Urothelium cell line (cell line): ENCODE measurements around the gene MXD1.

Source experiments
- DNase-seq: peaks from one replicate; pipeline ENCODE4 v3.0.0; 2011; ENCODE audit warnings: low spot score, mixed read lengths
- FAIRE-seq: peaks from 2 replicates; lab custom pipeline; 2011; peaks lifted over from hg19 to GRCh38; lab: Jason Lieb, UNC

MXD1 gene

DNA sequence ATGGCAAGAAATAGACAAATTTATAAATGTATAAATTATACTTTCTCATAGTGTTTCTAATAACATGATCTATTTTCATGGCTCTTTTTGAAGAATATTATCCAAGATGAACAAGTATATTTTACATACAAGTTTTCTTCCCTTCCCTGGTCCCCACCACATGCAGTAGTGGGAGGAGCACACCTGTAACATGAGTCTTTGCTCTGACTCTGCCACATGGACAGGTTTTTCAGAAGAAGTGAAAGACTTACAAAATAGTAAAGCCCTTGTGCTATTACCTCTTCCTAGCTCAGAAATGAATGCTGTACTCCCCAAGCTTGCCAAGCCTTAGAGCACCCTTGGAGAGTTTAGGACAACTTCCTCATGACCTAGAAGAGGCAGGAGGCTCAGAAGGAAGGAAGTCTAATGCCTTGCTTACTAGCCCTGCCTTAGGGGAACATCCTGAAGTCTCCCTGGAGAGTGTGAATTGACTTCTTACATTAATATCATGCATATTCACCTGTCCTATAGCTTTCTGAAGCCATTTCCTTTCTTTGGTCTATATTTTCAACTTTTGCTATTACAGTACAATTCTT is 18.4 kb downstream of the MXD1 start:
- FAIRE-seq: no peak
- DNase-seq: no peak

DNA sequence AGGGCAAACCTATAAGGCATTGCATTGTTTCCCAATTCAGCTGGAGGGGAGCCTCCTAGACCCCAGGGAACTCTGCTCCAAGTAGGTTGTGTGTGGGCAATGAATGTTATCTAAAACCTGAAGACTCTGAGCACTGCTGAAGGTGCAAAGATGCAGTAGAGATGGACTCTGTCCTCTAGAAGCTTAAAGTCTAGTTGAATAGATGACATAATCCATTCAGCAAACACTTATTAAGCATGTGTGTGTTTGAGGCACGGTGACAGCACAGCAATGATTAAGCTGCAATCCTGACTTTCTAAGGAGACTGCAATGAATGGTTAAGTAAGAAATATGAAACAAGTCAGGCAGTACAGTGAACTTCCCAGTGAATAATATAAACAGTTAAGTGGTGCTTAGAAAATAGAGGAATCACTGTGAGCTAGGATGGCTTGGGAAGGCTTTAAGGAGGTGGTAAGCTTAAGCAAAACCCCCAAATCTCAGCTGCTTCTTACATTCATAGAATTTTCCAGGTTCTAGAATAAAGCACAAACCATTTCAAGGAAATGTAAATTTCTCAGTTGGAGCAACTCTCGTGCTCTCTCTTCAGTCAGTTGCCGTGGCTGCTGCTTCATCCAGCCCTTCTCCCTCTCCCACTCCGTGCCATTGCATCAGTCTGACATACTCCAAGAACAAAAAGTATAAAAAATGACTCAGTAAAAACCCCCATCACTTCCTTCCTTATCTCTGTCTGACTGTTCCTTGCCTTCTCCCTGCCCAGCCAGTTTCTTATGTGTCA is 19.1 kb downstream of the MXD1 start:
- peak; percentile 41 for DNase-seq
- FAIRE-seq: no peak

DNA sequence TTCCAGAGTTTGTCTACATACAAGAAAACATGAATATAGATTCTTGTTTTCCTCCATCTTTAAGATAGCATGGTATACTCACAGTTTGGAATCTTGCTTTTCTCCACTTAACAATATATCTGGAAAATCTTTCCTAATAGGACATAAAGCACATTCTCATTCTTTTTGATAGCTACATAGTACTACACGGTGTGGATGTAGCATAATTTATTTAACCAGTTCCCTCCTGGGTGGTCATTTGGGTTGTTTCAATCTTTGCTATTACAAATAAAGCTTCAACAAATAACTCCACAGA is 19.7 kb downstream of the MXD1 start:
- FAIRE-seq: no peak
- no peak for DNase-seq

- FAIRE-seq: no peak
- DNase-seq: no peak
Observed at GRCh38 chr2:69935011-69935410, 20.1 kb downstream of the MXD1 start.

DNA sequence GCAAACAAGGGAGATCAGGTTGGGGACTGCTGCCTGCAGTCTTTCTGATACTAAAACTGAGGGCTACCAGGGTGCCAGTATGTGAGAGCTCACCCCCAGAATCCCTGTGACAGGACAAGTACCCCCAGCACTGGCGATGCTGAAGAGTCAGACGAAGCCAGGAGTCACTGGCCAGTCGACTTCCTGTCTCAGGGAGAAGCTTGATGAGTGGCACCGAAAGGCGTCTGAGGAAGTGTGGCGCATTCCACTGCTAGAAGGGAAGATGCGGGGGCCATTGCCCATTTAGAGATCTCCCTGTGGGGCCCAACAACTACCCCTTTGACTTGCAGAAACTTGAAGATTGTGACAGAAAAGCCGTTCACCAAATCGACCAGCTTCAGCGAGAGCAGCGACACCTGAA is 22.0 kb downstream of the MXD1 start:
- DNase-seq (no peak), FAIRE-seq (no peak)

- no peak for FAIRE-seq
- no peak for DNase-seq
Observed at GRCh38 chr2:69937968-69938367, 23.1 kb downstream of the MXD1 start.

- FAIRE-seq (no peak), DNase-seq (no peak)
Observed at GRCh38 chr2:69939722-69940121, 24.8 kb downstream of the MXD1 start.

- no peak for DNase-seq
- FAIRE-seq: no peak
Observed at GRCh38 chr2:69940691-69941090, 25.8 kb downstream of the MXD1 start.

- DNase-seq (no peak), FAIRE-seq (no peak)
Observed at GRCh38 chr2:69943000-69943842, 28.3 kb downstream of the MXD1 start.

- DNase-seq: no peak
Observed at GRCh38 chr2:69943843-69944525, 29.1 kb downstream of the MXD1 start.

DNA sequence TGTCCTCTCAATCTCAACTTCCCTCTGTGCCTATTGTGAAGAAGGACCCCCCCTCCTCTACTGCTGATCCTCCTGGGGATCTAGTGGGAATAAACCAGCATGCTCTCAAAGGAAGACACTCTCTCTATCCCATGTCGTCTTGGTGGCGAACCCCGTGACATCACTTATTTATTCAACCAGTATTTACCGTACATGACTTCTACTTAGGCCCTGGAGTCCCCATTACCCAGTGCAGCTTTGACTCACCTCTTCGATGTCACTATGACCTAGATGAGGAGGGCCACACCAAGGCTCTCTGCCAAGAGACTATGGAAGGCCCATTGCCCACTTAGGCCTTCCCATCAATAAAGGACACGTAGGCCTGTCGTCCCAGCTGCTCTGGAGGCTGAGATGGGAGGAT is 29.8 kb downstream of the MXD1 start:
- FAIRE-seq (no peak), DNase-seq (no peak)

More at GRCh38 chr2:69943843-69944525, 29.1 kb downstream of the MXD1 start:
- no peak for FAIRE-seq

- FAIRE-seq (no peak), DNase-seq (no peak)
Observed at GRCh38 chr2:69945441-69945840, 30.5 kb downstream of the MXD1 start.

DNA sequence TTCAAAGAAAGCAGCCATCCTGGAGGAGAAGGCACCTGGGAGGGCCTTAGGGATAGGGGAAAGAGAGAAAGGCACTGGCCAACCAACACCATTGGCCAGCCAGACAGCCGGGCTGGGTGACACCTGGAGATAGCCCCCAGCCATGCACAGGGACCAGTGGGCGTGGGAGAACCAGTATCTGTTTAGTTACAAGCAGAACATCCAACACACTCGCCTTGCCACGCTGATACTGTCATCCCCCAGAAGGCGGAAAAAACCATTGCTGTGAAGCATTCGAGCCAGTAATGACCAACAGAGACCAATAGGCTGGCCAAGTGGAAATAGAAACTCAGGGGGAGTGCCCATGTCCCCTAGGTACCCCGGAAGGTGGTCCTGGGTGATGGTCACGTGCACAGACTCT is 31.0 kb downstream of the MXD1 start:
- FAIRE-seq (no peak), DNase-seq (no peak)

- FAIRE-seq (peak; percentile 44), DNase-seq (peak; percentile 80)
Observed at GRCh38 chr2:69946351-69947324, 31.7 kb downstream of the MXD1 start.

- FAIRE-seq (no peak), DNase-seq (no peak)
Observed at GRCh38 chr2:69947325-69947931, 32.5 kb downstream of the MXD1 start.

- no peak for FAIRE-seq
- DNase-seq: no peak
Observed at GRCh38 chr2:69948032-69948962, 33.4 kb downstream of the MXD1 start.

DNA sequence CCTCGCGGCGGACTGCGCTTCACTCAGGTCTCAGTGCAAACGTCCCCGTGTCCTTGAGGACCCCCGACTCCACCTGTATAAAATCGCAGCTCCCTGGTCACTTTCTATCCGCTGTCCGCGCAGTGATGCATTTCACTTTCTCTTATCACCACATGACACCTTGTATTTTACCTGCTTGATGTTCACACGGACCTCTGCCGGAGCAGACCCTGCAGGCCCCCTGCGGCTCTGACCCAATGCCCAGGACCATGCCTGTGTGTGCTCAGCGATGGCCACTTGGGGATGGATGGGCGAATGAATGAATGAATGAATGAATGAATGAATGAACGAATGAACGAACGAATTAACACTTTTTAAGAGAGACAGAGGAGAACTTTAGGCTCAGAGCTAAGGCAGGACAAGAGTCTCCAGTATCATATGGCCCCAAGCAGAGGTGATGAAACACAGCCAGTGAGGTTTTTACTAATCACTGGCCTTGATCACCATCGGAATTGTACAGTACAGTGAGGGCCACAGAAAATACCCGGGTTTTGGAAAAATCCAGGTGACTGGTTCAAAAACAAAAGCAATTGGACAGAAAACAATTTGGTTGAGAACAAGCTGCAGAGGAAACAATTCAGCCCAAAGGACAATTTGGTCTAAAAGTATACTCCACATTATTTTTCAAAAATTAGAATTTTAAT is 34.2 kb downstream of the MXD1 start:
- DNase-seq (no peak), FAIRE-seq (no peak)

DNA sequence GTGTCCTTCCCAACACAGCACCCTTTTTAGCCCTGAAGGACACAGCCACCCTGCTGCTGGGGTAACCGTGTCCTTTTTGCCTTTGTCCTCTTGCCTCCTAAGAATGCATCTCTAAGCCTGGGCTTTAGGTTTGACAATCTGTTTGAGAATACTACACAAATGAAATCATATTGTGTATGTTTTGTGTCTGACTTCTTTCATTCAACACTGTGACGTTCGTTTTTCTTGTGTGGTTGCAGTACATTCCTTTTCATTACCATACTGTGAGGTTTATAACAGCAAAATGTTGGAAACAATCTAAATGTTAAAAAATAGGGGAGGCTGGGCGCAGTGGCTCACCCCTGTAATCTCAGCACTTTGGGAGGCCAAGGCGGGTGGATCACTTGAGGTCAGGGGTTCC is 35.3 kb downstream of the MXD1 start:
- DNase-seq (no peak), FAIRE-seq (no peak)
